GM03348 (cell line): ENCODE results near the gene PTPRN2.

Experiments
- DNase-seq: peaks from one replicate; pipeline ENCODE4 v3.0.0; 2012; ENCODE audit warnings: low spot score

PTPRN2 gene

DNA sequence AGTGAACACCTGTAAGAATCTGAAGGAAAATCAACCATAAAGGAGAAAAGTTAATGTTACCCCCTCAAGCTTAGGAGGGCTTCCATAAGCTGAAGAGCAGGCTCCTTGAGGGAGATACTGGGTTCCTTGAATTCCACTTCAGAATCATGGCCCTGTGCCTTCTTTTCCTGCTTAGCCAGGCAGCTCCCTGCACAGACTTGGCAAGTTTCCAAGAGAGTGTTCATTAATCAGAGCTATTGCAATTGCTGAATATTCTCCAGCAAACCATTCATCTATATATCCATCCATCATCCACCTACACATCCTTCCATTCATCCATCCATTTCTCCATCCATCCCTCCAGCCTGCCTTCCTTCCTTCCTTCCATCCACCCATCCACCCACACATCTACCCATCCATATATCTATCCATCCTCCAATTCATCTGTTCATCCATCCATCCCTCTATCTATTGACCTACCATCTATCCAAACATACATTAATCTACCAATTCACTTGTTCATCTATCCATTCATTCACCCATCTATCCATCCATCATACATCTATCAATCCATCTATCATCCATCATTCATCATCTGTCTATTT lies 574.4 kb downstream of the PTPRN2 start:
- DNase-seq = no peak

DNA sequence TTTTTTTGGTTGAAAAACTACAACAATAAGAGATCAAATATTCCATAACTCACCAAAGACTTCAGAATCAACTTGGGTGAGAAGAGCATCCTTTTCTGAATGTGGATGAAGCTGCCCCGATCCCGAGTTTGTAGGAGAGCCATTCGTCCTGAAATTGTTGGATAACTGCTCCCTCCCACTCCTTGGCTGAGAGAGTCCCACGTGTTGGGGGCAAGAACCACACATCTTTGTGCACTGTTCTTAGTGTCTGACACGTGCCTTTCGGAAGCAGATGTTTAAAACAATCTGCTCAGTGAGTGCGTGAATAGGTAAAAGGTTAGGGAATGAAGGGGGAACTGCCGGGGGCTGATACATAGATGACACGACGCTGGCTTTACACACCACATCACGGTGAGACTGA lies 575.7 kb downstream of the PTPRN2 start:
- no peak for DNase-seq

DNA sequence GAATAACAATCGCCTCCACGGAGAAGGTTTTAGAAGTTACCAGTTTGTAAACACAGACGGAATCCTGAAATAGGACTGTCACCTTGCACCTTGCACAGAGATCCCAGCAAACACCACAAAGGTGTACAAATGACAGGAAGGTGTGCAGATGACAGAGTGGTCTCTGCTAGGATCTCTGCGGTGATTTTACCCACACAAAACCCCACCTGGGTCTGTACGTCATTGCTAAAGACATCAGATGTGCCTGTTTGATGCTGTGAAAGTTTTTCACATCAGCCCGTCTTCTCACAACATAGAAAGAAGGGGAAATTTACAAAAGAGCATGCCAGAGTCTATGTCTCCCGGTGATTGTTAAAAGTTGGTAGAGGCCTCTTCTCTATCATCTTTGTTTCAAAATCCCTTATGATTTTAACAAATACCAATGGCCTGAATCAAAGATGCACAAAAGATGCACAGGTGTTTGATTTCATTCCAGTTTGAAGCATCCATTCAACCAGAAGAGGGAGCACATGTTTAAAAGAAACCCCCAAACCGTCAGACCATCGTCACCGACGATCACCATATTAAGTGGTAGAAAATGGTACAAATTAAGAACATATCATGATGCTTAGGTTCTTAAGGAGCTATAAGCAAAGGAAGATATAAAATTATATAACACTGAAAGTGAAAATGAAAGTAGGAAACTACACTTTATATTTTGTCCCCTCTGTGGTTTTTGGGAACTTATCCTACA lies 576.5 kb downstream of the PTPRN2 start:
- no peak for DNase-seq

DNA sequence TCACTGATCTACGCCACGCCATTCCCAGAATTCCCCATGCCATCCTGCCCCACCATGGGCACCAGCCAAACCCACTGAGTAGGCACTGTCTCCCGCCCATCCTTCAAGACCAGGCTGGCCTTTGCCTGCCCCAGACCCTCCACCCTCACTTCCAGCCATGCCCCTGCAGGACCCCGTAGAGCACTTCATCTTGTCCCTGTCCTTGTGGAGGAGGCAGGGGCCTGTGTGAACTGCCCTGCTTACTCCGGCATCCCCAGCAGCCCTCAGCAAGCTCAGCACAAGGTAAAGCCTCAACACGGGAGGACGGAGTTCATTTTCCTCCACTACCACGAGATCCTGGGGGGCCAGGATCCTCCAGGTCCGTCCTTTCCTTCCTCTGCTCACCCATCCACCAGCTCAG lies 577.7 kb downstream of the PTPRN2 start:
- DNase-seq = no peak

DNA sequence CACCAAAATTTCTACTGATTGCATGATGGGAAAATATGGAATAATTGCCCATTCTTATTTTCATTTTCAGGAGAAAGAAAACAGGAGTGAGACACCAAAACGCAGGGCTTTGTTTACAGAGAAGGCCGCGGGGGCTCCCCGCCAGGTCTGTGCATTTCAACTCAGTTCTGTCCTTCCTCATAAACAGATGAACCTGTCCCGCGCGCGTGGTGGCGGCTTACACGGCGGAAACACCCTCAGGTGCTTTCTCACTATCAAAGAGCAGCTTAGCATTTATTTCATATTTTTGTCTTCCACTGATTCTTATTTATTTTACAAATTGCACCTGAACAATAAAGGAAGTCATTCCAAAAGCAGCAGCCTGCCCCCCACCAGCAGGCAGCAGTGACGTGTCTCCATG lies 579.4 kb downstream of the PTPRN2 start:
- no peak for DNase-seq

DNA sequence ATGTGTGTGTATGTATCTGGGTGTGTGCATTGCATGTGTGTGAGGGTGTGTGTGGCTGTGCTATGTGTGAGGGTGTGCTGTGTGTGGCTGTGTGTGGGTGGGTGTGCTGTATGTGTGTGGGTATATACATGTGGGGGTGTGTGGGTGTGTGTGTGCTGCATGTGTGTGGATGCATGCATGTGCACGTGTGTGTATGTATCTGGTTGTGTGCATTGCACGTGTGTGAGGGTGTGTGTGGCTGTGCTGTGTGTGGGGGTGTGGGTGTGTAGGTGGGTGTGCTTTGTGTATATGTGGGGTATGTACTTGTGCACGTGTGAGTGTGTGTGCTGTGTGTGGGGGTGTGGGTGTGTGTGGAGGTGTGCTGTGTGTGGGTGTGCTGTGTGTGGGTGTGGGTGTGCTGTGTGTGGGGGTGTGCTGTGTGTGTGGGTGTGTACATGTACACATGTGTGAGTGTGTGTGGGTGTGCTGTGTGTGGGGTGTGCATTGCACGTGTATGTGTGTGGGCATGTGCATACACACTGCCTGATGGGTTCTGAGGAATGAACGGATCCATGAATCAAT lies 579.8 kb downstream of the PTPRN2 start:
- no peak for DNase-seq

DNA sequence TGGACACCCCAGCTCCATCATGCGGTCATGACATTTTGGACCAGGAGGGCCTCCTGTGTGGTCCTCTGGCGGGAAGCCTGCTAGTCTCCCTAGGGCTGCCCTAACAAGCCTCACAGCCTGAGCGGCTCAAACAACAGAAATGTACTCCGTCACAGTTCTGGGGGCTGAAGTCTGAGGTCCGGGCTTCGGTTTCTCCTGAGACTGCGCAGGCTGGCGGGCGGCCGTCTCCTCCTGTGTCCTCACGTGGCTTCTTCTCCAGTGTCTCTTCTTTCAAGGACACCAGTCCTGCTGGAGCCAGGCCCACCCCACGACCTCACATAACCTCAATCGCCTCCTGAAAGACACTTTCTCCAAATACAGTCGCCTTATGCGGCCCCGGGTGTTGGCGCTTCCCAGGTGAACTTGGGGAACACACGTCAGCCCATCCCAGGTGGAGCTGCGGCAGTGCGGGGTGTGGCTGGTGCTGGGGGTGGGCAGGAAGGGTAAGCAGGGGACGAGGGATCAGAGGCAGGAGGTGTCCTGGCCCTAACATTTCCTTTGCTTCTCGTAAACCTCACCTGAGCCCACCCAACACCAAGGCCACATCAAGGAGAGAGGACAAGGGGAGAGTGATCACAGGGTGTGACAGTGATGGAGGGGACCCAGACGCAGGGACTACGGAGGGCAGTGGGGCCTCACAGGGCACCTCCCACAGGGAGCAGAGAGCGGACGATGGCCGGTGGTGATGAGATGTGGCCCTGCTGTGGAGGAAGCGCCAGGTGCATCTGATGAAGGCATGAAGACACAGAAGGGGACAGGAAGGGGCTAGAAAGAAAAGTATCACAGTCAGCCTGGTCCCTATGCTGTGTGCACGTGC lies 580.6 kb downstream of the PTPRN2 start:
- DNase-seq = no peak

DNA sequence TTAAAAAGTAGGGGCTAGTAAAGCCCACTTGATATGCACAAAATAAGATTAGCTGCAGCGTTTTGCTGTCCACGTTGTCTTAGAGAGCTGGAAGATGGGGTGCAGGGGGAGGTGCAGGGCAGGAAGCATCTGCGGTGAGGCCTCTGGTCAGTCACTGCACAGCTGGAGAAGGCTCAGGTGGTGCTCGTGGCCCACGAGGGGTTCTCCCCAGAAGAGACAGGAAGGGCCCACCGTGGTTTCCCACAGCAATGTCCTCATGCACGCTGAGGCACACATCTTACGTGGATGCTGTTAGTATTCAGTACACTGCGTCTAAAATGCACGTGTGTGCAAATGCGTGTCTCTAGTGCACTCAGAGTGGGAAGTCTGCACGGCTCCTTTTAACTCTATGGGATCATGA lies 582.1 kb downstream of the PTPRN2 start:
- DNase-seq = no peak

DNA sequence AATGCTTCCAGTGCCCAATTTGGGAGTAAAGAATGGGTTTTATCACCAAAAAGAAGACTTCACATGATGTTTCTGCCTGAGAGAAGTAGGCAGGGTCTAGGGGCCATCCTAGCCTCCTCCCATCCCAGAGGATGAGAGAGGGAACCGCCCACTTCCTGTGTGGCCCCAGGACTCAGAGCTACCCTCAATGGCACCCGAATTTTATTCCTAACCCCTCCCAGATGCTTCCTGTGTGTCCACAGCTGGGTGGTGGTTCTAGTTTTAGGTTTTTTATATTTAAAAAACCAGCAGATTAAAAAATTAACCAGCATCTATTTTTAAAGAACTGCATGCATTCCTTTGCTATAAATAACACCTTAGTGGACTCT lies 583.5 kb downstream of the PTPRN2 start:
- DNase-seq = no peak

DNA sequence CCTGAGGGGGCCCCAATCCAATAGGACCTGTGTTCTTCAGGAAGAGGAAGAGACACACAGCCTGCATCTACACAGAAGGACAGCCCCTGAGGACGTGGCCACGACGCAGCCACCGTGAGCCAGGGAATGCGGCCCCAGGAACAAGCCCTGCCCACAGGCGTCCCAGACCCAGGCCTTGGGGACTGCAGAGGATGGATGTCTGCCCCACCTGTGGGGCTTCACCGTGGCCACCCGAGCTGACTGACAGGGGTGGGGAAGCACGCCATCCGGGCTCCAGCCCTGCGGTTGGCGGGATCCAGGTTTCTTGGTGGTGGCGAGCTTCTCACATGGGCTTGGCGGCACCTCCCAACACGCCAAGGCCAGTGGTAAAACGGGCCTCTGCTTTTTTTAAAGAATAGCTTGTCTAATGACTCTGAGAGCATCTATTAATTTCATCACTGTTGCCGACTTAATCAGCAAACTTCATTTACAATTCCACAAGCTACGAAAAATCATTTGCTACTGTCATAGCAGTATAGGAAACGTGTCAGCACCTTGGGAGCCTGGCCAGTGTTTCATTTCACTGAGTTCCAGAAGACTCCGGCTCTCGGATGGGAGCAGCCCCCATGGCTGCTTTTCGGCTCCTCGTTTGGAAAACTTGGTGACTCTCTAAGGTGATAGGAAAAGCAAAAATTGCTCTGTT lies 584.0 kb downstream of the PTPRN2 start:
- DNase-seq = no peak

DNA sequence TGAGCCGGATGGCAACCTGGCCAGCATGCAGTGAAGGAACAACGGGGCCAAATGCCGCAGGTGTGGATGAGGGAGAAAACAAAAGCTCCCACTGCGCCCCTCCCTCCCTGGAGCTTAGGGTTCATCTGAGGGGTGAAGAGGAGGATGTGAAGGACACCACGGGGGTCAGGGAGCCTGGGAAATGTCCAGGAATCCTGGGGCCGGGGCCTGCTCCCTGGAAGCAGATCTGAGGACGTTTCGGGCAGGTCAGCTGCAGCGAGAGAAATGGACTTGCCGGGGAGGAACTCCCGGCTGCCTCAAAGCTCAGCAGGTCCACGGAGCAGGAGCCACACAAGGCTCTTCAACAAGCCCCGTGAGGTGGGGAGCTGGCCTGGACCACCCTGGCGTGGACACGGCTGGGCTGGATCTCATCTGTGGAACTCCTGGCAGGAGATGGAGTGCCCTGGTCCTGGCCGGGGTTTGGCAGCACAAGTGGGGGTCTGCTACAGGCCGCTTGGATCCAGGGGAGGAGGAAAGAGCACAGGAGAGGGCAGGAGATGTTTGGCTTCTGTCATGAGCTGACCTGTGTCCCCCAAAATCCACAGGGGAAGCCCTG lies 585.0 kb downstream of the PTPRN2 start:
- DNase-seq = no peak

DNA sequence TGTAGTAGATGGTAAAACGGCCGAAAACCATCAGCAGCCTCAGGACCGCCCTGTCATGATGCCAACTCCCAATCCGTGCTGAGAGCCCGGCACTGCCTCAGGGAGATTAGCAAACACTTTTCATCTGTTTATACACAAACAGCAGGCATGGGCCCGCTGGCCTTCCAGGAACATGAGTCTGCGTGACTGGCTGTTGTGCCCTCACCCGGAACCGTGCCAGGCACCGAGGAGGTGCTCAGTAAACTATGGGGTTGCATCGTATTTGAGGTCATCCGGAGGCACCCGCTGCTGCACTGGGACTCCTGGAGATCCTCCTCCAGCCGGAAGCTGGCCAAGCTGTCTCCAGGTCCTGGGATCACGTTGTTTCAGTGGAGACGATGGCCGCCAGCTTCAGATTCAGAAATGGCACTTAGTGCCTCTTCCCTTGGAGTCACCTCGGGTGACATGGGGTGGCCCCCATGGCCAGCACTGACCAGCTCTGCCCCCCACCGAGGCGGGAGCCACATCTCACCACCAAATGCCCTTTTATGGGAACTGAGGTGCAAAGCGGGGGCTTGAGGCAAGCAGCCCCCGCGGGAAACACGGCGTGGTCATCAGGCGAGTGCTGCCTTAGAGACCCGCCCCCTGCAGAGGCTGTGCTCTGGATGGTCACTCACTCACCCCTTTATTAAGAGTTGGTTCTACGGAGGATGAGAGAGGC lies 585.9 kb downstream of the PTPRN2 start:
- DNase-seq = no peak

DNA sequence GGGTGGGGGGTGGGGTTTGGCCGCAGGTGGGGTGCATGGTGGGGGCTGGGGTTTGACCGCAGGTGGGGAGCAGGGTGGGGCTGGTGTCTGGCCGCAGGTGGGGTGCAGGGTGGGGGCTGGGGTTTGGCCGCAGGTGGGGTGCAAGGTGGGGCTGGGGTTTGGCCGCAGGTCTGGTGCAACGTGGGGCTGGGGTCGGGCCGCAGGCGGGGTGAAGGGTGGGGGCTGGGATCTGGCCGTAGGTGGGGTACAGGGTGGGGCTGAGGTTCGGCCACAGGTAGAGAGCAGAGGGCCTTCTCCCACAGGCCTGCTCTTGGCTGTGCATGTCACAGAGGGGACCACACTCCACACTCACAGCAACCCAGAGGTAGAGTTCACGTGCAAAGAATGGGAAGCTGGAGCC lies 586.6 kb downstream of the PTPRN2 start:
- no peak for DNase-seq

DNA sequence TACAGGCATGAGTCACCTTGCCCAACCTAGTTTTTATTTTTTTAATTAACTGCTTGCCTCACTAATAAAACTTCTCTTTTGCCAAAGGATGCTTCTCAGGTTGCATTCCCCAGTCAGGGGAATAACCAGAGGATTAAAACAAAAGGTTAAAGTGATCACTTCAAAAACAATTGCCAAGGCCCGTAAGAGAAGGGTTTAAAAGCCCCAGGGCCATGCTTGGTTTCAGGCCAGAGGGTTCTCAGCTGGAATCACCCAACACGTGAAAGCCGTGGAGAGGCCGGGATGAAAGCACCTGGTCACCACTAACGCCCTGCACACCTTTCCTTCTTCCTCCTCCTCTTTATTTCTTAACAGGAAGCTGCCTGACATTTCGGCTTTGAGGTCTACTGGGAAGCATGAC lies 587.5 kb downstream of the PTPRN2 start:
- DNase-seq = no peak

DNA sequence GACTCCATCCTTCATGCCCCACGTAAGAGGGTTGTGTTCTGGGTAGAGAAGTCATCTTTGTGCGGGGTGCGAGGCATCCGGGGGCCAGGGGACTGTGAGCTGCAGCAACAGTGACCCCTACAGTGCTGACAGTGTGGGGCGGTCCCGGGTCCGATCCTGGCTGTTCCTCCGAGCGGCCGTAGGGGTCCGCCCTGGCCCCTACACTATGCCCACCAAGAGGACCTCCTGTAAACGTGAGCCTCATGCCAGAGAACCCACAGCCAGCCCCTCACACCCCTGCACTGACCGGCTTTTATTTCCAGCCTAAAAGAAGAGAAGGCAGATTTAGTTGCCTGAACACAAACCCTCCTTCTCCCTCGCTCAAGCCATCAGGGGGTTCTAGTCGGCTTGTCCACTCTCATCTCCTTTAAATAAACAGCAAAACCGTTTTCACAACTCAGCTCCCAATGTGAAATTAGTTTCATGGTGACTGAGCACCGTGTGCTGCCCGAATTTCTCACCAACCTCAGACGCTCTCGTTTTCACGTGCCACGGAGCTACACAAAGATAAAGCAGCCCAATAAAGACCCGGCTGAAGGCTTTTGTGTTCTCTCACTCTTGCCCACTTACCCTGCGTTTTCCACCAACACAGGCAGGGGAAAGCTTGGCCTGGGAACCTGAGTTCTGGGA lies 588.6 kb downstream of the PTPRN2 start:
- no peak for DNase-seq

DNA sequence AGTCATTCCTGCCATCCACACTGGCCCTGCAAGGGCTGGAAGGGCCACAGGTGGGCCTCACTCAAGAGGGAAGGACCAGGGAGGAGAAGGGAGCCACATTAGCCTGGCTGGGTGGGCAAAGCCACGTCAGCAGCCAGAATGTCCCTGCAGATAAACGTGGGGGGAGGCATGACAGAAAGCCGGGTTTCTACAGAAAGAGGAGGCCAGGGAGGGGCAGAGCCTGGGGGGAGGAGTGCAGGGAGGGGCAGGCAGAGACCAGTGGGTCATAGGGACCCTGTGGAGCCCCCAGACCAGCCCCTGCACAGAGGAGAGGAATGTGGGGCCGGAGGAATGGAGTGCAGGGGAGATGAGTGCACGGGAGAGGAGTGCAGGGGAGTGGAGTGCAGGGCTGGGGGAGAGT lies 590.2 kb downstream of the PTPRN2 start:
- DNase-seq = no peak

DNA sequence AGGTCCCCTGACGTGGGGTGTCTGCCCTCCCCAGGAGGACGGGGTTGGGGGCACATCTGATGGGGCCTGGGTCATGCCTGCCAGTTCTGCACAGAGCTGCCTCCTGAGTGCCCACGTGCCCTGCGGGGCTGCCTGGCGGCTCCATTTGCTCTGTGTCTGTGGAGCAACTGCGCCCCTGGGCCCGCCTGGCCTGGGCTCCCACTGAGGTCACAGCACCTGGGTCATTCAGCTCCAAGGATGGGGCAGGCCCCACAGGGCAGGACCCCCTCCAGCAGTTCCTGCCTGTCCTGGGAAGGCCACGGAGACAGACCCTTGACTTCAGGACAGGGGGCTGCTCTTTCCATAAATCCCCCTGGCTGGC lies 590.6 kb downstream of the PTPRN2 start:
- DNase-seq = no peak

DNA sequence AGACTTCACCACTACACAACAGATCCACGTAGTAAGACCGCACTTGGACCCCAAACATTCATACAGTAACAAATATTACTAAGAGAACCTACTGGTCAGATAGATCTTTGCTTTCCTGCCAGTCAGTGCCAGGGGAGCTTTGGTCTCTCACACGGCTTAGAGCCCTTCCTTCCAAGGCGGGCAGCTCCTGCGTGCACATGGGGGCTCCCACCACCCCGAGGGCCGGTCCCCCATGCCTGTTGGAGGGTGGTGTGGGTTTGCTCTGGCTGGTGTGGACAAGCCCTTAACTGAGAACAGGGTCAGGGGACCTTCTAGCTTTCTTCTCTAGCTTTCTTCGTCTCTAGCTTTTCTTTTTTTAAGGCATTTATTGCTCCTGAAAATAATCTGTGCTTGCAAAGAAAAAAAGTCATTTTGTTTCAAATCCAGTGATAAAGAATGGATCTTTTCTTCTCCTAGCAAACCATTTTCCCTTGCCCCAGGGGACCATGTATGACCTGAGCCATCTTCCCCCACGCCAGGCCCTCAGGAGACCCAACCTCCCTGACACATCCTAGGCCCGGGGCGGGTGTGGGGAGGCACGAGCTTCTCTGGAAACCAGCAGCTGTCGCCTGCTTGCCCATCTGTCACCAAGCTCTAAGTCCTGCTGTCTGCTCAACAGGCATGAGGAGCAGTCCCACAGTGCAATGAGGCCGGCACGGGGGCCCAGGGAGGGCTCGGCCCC lies 591.1 kb downstream of the PTPRN2 start:
- no peak for DNase-seq

DNA sequence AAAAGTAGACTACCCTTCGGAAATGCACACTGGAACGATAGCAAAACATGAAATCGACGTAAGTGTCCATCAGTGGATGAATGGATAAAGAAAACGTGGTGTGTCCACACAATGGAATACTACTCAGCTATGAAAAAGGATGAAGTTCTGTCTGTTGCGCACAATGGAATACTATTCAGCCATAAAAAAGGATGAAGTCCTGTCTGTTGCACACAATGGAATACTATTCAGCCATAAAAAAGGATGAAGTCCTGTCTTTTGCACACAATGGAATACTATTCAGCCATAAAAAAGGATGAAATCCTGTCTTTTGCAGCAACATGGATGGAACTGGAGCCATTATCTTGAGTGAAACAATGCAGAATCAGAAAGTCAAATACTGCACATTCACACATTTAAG lies 591.8 kb downstream of the PTPRN2 start:
- DNase-seq = no peak

DNA sequence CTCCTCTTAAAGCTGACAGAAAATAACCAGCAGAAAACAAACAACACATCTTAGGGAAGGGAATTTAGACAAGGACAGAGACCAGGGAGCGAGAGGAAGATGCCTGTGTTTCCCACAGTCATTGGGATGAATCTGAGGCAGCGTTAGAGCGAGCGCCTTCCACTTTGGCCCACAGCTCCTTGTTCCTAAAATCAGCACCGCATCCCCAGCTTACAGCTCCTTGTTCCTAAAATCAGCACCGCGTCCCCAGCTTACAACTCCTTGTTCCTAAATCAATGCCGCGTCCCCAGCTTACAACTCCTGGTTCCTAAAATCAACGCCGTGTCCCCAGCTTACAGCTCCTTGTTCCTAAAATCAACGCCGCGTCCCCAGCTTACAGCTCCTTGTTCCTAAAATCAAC lies 593.3 kb downstream of the PTPRN2 start:
- DNase-seq = no peak
